HEK293T (cell line): ENCODE measurements around the gene ME1.
"Not testable (repeated sequence)": the region's sequence is repeated elsewhere in the genome, so short reads cannot be mapped to it uniquely, and the experiment has no call there.

Experiments
- CTCF ChIA-PET: fragments of 350-600 bp; formaldehyde crosslinking; extraction: SDS; loops from one replicate; lab custom pipeline; 2021; ENCODE audit warnings: antibody characterized with exemption, inconsistent platforms; lab: Yijun Ruan, JAX
- POLR2A ChIA-PET: fragments of 350-600 bp; formaldehyde crosslinking; extraction: SDS; loops from one replicate; lab custom pipeline; 2020; ENCODE audit warnings: antibody characterized with exemption, inconsistent platforms; lab: Yijun Ruan, JAX
- DNase-seq: peaks from one replicate; pipeline ENCODE4 v3.0.0; 2012; ENCODE audit warnings: mixed read lengths; ENCODE audit errors: extremely low spot score
- ARNT ChIP-seq: fragments of 450-650 bp; IDR thresholded peaks from 2 replicates; pipeline ENCODE4 v1.6.1; 2017; ENCODE audit warnings: mild to moderate bottlenecking
- BHLHE40 ChIP-seq: fragments of 450-650 bp; IDR thresholded peaks from 2 replicates; pipeline ENCODE4 v1.6.1; 2016; ENCODE audit warnings: mild to moderate bottlenecking, moderate library complexity, borderline replicate concordance
- CTBP1 ChIP-seq: fragments of 450-650 bp; IDR thresholded peaks from 2 replicates; pipeline ENCODE4 v1.6.1; 2016; ENCODE audit warnings: borderline replicate concordance
- ELF4 ChIP-seq: fragments of 450-650 bp; IDR thresholded peaks from 2 replicates; pipeline ENCODE4 v1.6.1; 2017; ENCODE audit warnings: antibody characterized with exemption
- FOXA1 ChIP-seq: fragments of 450-650 bp; IDR thresholded peaks from 2 replicates; pipeline ENCODE4 v1.6.1; 2016; ENCODE audit warnings: mild to moderate bottlenecking
- FOXK2 ChIP-seq: fragments of 450-650 bp; IDR thresholded peaks from 2 replicates; pipeline ENCODE4 v1.6.1; 2016; ENCODE audit warnings: mild to moderate bottlenecking
- FOXM1 ChIP-seq: fragments of 450-650 bp; IDR thresholded peaks from 2 replicates; pipeline ENCODE4 v1.6.1; 2017; ENCODE audit warnings: mild to moderate bottlenecking, borderline replicate concordance
- HDGF ChIP-seq: fragments of 450-650 bp; IDR thresholded peaks from 2 replicates; pipeline ENCODE4 v1.6.1; 2017; ENCODE audit warnings: antibody characterized with exemption, borderline replicate concordance
- L3MBTL2 ChIP-seq: fragments of 450-650 bp; conservative IDR thresholded peaks from 2 replicates; pipeline ENCODE4 v1.6.1; 2016; ENCODE audit warnings: mild to moderate bottlenecking
- LEF1 ChIP-seq: fragments of 450-650 bp; IDR thresholded peaks from 2 replicates; pipeline ENCODE4 v1.6.1; 2017; ENCODE audit warnings: mild to moderate bottlenecking, borderline replicate concordance
- NFRKB ChIP-seq: fragments of 450-650 bp; IDR thresholded peaks from 2 replicates; pipeline ENCODE4 v1.6.1; 2016; ENCODE audit warnings: mild to moderate bottlenecking, moderate library complexity
- SP1 ChIP-seq: fragments of 450-650 bp; IDR thresholded peaks from 2 replicates; pipeline ENCODE4 v1.6.1; 2017
- SUZ12 ChIP-seq: fragments of 450-650 bp; IDR thresholded peaks from 2 replicates; pipeline ENCODE4 v1.6.1; 2016; ENCODE audit warnings: mild to moderate bottlenecking
- TARDBP ChIP-seq: fragments of 450-650 bp; IDR thresholded peaks from 2 replicates; pipeline ENCODE4 v1.6.1; 2016
- ZNF384 ChIP-seq: fragments of 450-650 bp; IDR thresholded peaks from 2 replicates; pipeline ENCODE4 v1.6.1; 2016
- TF ChIP-seq, protein P1 (sequence below): fragments of 450-650 bp; IDR thresholded peaks from 2 replicates; pipeline ENCODE4 v1.6.1; 2016

Gene ME1

DNA sequence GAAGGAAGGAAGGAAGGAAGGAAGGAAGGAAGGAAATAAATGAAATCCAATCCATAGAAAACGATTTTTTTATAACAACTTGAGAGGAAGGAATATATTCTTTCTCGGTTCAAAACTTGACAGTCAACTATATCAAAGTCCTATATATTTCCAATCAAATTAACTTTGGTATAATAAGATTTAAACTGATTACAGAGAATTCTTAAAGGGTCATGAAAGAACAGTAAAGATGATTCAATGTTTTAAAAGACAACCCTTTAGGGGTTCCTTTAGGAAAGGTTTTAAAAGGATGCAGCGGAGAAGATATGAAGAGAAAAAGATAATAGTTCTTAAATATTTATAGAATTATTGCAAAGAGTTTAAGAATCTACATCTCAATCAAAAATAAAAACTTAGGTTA is 61.2 kb downstream of the ME1 start:
- TF ChIP-seq FOXA1 (no peak), NFRKB (no peak), FOXK2 (no peak), HDGF (no peak), FOXM1 (no peak), LEF1 (no peak), BHLHE40 (no peak), CTBP1 (no peak), ZNF384 (no peak), ELF4 (no peak), TARDBP (no peak), SP1 (no peak)
- TF ChIP-seq, protein P1, sequence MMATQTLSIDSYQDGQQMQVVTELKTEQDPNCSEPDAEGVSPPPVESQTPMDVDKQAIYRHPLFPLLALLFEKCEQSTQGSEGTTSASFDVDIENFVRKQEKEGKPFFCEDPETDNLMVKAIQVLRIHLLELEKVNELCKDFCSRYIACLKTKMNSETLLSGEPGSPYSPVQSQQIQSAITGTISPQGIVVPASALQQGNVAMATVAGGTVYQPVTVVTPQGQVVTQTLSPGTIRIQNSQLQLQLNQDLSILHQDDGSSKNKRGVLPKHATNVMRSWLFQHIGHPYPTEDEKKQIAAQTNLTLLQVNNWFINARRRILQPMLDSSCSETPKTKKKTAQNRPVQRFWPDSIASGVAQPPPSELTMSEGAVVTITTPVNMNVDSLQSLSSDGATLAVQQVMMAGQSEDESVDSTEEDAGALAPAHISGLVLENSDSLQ = no peak
- DNase-seq = no peak
- POLR2A ChIA-PET = no interaction called here
- CTCF ChIA-PET = no interaction called here

GRCh38 chr6:83368577-83368976 is 62.3 kb downstream of the ME1 start:
- ChIA-PET CTCF (no interaction called here), POLR2A (no interaction called here)
- TF ChIP-seq NFRKB = no peak
- no peak for TF ChIP-seq SP1
- TF ChIP-seq LEF1 = no peak
- TF ChIP-seq, protein P1 = no peak
- TF ChIP-seq HDGF = no peak
- TF ChIP-seq FOXM1 = no peak
- no peak for TF ChIP-seq ELF4
- TF ChIP-seq BHLHE40 = no peak

GRCh38 chr6:83367104-83367503 is 63.7 kb downstream of the ME1 start:
- ChIA-PET CTCF (no interaction called here), POLR2A (no interaction called here)
- DNase-seq = no peak
- TF ChIP-seq FOXA1 (no peak), SP1 (no peak), ELF4 (no peak), ARNT (no peak), TARDBP (no peak), NFRKB (no peak), FOXK2 (no peak)
- TF ChIP-seq, protein P1 = no peak

More at GRCh38 chr6:83368577-83368976, 62.3 kb downstream of the ME1 start:
- DNase-seq = no peak

DNA sequence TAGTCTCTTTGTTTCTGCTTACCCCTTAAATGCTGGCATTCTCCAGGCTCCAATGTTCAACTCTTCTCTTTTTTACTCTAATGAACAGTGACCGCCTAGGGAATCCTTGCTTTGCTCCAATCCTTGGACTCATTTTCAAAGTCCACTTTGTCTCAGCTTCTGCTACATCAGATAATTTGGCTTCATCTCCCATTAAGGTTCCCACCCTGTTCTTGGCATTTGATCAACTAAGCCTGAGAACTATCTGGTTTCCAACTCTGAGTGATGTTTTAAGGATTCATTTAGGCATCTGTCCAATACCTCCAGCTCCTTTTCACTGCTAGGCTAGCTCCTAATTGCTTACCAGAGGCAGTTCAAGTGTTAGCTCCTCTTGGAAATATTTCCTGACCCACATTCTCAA is 64.9 kb downstream of the ME1 start:
- DNase-seq = no peak
- ChIA-PET POLR2A (no interaction called here), CTCF (no interaction called here)
- TF ChIP-seq FOXA1 = no peak
- TF ChIP-seq FOXK2 = no peak
- TF ChIP-seq ZNF384 = no peak
- no peak for TF ChIP-seq SUZ12
- no peak for TF ChIP-seq NFRKB
- no peak for TF ChIP-seq L3MBTL2
- no peak for TF ChIP-seq CTBP1
- TF ChIP-seq ARNT = no peak
- no peak for TF ChIP-seq HDGF
- no peak for TF ChIP-seq ELF4
- TF ChIP-seq FOXM1 = no peak

DNA sequence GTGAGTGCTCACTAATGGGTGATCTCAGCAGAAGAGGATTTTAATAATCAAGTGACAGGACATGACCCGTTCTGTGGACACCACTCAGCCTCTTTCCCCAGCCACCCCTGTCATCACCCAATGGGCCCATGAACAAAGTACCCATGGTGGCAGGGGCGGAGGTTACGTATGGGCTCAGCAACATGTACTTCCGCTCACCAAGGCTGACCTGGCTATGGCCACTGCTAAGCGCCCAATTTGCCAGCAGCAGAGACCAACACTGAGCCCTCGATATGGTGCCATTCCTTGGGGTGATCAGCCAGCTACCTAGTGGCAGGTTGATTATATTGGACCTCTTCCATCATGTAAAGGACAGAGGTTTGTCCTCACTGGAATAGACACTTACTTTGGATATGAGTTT is 68.5 kb downstream of the ME1 start:
- POLR2A ChIA-PET, DNase-seq, CTCF ChIA-PET: not testable (repeated sequence)

GRCh38 chr6:83359638-83360037 is 71.2 kb downstream of the ME1 start:
- POLR2A ChIA-PET = no interaction called here

More at GRCh38 chr6:83359638-83360037, 71.2 kb downstream of the ME1 start:
- CTCF ChIA-PET = no interaction called here
- no peak for DNase-seq
- TF ChIP-seq ARNT (no peak), SP1 (no peak), NFRKB (no peak), FOXA1 (no peak), BHLHE40 (no peak), LEF1 (no peak), TARDBP (no peak), FOXK2 (no peak), FOXM1 (no peak), HDGF (no peak), L3MBTL2 (no peak), ZNF384 (no peak), SUZ12 (no peak), ELF4 (no peak)
- TF ChIP-seq, protein P1 = no peak
